ENCODE results near the gene CATSPERZ. TPM values are rescaled to one million over a fixed set of nuclear protein-coding genes. Genes with fewer than 3 reads are reported as not detected.

The CATSPERZ gene
- total RNA-seq, 1 donor from 2014 or later = 0.26 TPM

- no peak for FAIRE-seq
- no peaks in the 10 kb centered on the region for H3K36me3 ChIP-seq (ENCODE audit: control insufficient read depth, insufficient read depth, low read length)
- no peak for DNase-seq (ENCODE audit: low read depth)
- no peaks in the 10 kb centered on the region for H3K27me3 ChIP-seq (ENCODE audit: control insufficient read depth, insufficient read depth, low read length)
- TF ChIP-seq CTCF (IDR thresholded peaks at IDR 0.05; ENCODE audit: insufficient read depth, low read length, severe bottlenecking) = no peak
- peak overlapping the region; percentile 29 for H3K4me3 ChIP-seq (ENCODE audit: low read depth, low read length)
Observed at GRCh38 chr11:64342869-64343745, 42.9 kb downstream of the CATSPERZ start.

- DNase-seq (ENCODE audit: low read depth) (no peak), FAIRE-seq (no peak)
- Histone ChIP-seq H3K27me3 (ENCODE audit: control insufficient read depth, insufficient read depth, low read length) (no peaks in the 10 kb centered on the region), H3K4me3 (ENCODE audit: low read depth, low read length) (no peak overlapping the region), H3K36me3 (ENCODE audit: control insufficient read depth, insufficient read depth, low read length) (no peaks in the 10 kb centered on the region)
- peak; percentile 51 for TF ChIP-seq CTCF (IDR thresholded peaks at IDR 0.05; ENCODE audit: insufficient read depth, low read length, severe bottlenecking)
Observed at GRCh38 chr11:64343767-64344559, 43.8 kb downstream of the CATSPERZ start.

GRCh38 chr11:64344787-64345186 is 44.6 kb downstream of the CATSPERZ start:
- DNase-seq (ENCODE audit: low read depth) = no peak
- no peak for TF ChIP-seq CTCF (IDR thresholded peaks at IDR 0.05; ENCODE audit: insufficient read depth, low read length, severe bottlenecking)
- H3K36me3 ChIP-seq (ENCODE audit: control insufficient read depth, insufficient read depth, low read length) = no peaks in the 10 kb centered on the region
- no peak overlapping the region for H3K4me3 ChIP-seq (ENCODE audit: low read depth, low read length)
- H3K27me3 ChIP-seq (ENCODE audit: control insufficient read depth, insufficient read depth, low read length) = no peaks in the 10 kb centered on the region
- FAIRE-seq = no peak

GRCh38 chr11:64347193-64347867 is 47.2 kb downstream of the CATSPERZ start:
- Histone ChIP-seq H3K36me3 (ENCODE audit: control insufficient read depth, insufficient read depth, low read length) (no peaks in the 10 kb centered on the region), H3K4me3 (ENCODE audit: low read depth, low read length) (no peak overlapping the region), H3K27me3 (ENCODE audit: control insufficient read depth, insufficient read depth, low read length) (no peaks in the 10 kb centered on the region)
- DNase-seq (ENCODE audit: low read depth) (peak; percentile 82), FAIRE-seq (peak; percentile 18)
- TF ChIP-seq CTCF (IDR thresholded peaks at IDR 0.05; ENCODE audit: insufficient read depth, low read length, severe bottlenecking) = no peak

GRCh38 chr11:64348383-64349024 is 48.3 kb downstream of the CATSPERZ start:
- no peak for TF ChIP-seq CTCF (IDR thresholded peaks at IDR 0.05; ENCODE audit: insufficient read depth, low read length, severe bottlenecking)
- FAIRE-seq = no peak
- DNase-seq (ENCODE audit: low read depth) = no peak

More at GRCh38 chr11:64348383-64349024, 48.3 kb downstream of the CATSPERZ start:
- Histone ChIP-seq H3K27me3 (ENCODE audit: control insufficient read depth, insufficient read depth, low read length) (no peaks in the 10 kb centered on the region), H3K36me3 (ENCODE audit: control insufficient read depth, insufficient read depth, low read length) (no peaks in the 10 kb centered on the region), H3K4me3 (ENCODE audit: low read depth, low read length) (no peak overlapping the region)

Measured in bronchial epithelial cell (primary cell).